Caki2 (cell line): Measurements from ENCODE around the gene ZMPSTE24. TPM values are rescaled to one million over a fixed set of nuclear protein-coding genes. Genes with fewer than 3 reads are reported as not detected.

ENCODE experiments used
- DNase-seq: peaks from one replicate; pipeline ENCODE4 v3.0.0-alpha.2; 2015; ENCODE audit warnings: low read depth
- in situ Hi-C: cut with HindIII; loops from 2 replicates; pipeline ENCODE4 v1.10.0; 2016; ENCODE audit warnings: low sequenced_read_pairs, low pct_unique_long_range_greater_than_20kb, mixed read lengths
- total RNA-seq: library from RNA; depleted of rRNA; stranded (reverse); fragments of >200 nt; shearing (Covaris generic); gene quantifications from 2 replicates; pipeline ENCODE4 v1.2.3, GENCODE V29; 2014; ENCODE audit warnings: low replicate concordance

The ZMPSTE24 gene
- total RNA-seq, 1 experiment from 2014 or later = 23.7 TPM

GRCh38 chr1:40255231-40255630, 2.8 kb upstream of the ZMPSTE24 start:
- no peak for DNase-seq
- in situ Hi-C loops = no loop called here

- in situ Hi-C loops = no loop called here
- no peak for DNase-seq
These were observed 1.5 kb upstream of the ZMPSTE24 start for GRCh38 chr1:40256401-40257084.

GRCh38 chr1:40257313-40257687, 736 bp upstream of the ZMPSTE24 start:
- DNase-seq = no peak
- in situ Hi-C loops = no loop called here

DNA sequence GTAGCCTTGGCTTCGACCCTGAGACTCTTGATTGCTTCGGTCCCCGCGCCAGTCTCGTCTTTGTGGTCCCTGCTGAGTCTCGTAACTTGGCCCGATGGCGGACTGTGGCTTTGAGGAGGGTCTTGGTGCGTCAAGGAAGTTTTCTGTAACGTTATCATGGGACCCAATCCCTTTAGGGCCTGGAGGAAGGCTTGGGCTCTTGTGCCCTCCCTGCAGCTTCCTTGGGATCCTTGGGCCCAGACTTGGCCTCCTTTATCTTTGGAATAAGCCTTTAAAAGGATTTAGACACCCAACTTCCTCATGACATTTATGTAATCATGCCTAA, 371 bp downstream of the ZMPSTE24 start:
- DNase-seq = no peak
- in situ Hi-C loops = no loop called here

DNA sequence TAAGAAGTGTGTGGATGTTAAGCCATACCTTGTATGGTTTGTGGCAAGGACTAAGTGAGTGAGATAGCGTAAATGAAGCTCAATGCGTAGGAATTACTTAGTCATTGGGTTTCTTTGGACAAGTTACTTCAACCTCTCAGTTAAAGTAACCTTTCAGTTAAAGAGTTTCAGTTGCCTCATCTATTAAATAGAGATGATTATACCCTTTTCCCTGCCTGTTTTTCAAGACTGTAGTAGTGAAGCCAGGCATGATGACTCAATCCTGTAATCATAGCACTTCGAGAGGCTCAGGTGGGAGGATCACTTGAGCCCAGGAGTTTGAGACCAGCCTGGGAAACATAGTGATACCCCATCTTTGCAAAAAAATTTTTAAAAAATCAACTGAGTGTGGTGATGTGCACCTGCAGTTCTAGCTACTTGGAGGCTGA, 6.3 kb downstream of the ZMPSTE24 start:
- in situ Hi-C loops = no loop called here
- DNase-seq = no peak

- in situ Hi-C loops = no loop called here
- DNase-seq = no peak
These were observed 7.3 kb downstream of the ZMPSTE24 start for GRCh38 chr1:40265298-40265697.

- in situ Hi-C loops = no loop called here
These were observed 7.9 kb downstream of the ZMPSTE24 start for GRCh38 chr1:40265919-40266318.

GRCh38 chr1:40266786-40267535, 8.9 kb downstream of the ZMPSTE24 start:
- in situ Hi-C loops = no loop called here

More at GRCh38 chr1:40265919-40266318, 7.9 kb downstream of the ZMPSTE24 start:
- DNase-seq = no peak

DNA sequence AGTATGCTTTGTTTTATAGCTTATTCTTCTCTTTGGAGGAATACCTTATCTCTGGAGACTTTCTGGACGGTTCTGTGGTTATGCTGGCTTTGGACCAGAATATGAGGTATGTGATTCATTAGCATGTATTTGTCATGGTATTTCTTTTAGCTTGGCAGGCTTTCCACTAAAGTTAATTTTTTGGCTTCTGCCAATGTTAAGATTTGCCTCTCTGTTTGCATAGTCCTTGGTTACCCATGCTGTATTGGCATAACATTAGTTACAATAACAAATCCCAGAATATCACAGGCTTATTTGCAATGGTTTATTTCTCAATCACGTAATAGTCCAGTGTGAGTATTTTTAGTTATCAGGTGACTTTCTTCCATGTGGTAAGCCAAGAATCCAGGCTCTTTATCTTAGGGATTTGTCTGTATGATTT, 9.7 kb downstream of the ZMPSTE24 start:
- in situ Hi-C loops = no loop called here
- peak; percentile 57 for DNase-seq

More at GRCh38 chr1:40266786-40267535, 8.9 kb downstream of the ZMPSTE24 start:
- DNase-seq = no peak

DNA sequence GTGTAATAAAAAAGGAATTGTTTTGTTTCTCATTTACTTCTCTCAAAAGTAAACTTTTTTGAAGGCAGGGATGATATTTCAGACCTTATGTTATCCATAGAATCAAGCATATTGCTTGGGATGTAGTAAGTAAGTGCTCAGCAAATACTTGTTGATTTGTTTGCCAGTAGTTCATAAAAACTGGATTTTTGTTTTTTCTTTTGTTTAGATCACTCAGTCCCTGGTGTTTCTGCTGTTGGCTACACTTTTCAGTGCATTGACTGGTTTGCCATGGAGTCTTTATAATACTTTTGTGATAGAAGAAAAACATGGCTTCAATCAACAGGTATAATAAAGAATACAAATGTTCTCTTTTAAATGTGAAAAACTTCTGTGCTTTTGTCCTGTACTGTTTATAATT, 10.2 kb downstream of the ZMPSTE24 start:
- DNase-seq = no peak
- in situ Hi-C loops = no loop called here

- in situ Hi-C loops = no loop called here
- no peak for DNase-seq
These were observed 12.3 kb downstream of the ZMPSTE24 start for GRCh38 chr1:40270152-40270834.

DNA sequence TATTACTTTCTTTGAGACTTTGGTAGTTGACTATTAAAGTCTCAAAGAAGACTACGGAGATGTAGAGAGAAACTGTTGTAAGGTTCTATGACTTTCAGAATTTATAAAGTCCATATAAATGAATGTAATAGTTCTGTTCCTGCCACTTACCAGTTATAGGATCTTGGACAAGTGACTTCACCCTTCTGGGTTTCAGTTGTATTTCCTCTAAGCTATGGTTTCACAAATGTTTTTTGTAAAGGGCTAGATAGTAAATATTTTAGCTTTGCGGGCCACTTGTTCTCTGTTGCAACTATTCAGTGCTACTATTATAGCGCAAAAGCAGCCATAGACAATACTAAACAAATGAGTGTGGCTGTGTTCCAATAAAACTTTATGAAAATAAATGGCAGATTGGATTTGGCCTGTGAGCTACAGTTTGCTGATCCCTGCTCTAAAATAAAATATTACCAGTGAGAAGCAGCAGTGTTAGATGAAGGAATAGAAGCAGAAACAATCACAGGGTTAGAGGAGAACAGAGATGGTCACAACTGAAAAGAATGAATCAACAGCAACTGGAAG, 14.7 kb downstream of the ZMPSTE24 start:
- in situ Hi-C loops = no loop called here
- no peak for DNase-seq

- peak; percentile 51 for DNase-seq
- in situ Hi-C loops = no loop called here
These were observed 15.6 kb downstream of the ZMPSTE24 start for GRCh38 chr1:40273547-40274166.

DNA sequence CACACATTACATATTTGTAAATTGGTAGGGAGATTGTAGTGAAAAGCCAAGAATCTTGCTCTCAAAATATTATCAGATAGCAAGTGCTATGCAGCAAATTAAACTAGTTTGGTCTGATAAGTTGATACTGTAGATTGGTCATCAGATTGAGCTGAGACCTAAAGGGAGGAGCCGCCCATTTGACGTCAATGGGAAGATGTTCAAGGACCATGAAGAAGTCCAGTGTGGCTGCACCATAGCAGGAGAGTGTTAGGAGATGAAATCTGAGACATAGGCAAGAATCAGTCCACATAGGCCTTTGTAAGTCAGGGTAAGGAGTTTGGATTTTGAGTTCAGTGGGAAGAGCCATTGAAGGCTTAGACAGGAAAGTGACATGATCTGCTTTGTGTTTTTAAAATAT, 16.3 kb downstream of the ZMPSTE24 start:
- DNase-seq = no peak
- in situ Hi-C loops = no loop called here

DNA sequence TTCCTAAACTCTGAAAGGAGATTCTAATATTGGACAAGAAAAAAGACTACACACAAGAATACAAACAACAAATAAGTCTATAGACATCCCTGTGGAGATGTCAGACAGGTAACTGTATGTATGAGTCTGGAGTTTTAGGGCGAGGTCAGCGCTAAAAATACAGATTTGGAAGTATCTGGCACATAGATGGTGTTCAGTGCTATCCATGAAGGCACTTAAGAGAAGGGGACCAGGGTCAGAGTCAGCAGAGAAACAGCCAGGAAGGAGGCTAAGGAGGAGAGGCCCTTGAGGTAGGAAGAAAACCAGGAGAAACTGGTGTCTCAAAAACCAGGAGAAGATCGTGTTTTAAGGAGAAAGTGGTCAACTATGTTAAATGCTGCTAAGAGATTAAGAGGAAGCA, 18.1 kb downstream of the ZMPSTE24 start:
- no peak for DNase-seq

DNA sequence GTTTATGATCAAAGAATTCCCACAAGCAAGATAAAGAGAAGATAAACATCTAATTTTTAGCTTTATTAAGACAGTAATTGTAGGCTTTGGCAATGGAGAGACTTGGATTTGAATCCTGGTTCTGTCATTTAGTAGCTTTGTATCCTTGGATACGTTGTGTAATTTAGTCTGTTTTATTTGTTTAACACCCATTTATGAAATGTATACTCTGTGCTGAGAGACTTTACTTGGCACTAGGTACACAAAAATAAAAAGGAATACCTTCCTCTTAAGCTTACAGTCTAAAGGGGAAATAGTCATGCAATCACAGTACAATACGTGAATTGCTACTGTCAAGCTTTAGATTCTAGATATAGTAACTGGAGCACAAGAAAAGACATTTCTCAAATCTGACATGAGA, 23.8 kb downstream of the ZMPSTE24 start:
- no peak for DNase-seq

More for the DNA sequence above, 18.1 kb downstream of the ZMPSTE24 start:
- in situ Hi-C loops = no loop called here

GRCh38 chr1:40291293-40291692, 33.3 kb downstream of the ZMPSTE24 start:
- DNase-seq = no peak
- in situ Hi-C loops = no loop called here

More for the DNA sequence above, 23.8 kb downstream of the ZMPSTE24 start:
- in situ Hi-C loops = no loop called here

- in situ Hi-C loops = no loop called here
- DNase-seq = no peak
These were observed 41.6 kb downstream of the ZMPSTE24 start for GRCh38 chr1:40299366-40300248.
